ENCODE data around the gene CHD2. TPM values are rescaled to one million over a fixed set of nuclear protein-coding genes. Genes with fewer than 3 reads are reported as not detected.
A peak's percentile ranks its signal among the peaks of the same experiment; 100 is the strongest.

Gene CHD2
- total and polyA plus RNA-seq, 2 experiments from 2014 or later: 60.8 to 118 TPM

DNA sequence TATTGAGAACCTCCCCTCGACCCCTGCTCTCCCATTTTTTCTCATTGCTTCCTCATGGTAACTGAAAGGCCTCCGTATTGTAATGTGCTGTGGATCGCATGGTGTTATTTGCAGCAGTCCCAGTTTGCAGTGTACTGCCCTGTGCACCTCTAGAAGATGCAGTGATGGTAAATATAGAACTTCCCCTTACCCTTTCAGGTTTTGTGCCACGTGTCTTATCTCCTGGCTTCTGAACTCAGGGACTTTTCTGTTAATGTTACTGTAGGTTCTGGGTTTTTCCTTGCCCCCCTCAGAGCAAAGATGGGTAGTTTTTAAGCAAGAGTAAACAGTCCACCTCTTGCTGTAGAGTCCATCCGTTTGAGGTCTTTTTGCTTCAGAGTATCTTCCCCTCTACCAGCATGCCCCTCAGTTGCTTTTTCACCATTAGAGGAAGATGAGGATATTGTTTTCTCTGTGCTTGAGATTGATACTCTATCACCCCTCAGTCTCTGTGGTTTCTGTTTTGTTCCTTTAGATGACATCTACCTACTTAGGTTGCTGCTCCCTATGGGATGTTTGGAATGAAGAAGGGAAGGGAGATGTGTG lies 22.4 kb downstream of the CHD2 start:
- Histone ChIP-seq H3K4me3 (no peak overlapping the region), H3K27ac (peak overlapping the region; percentile 73), H3K4me1 (ENCODE audit: low read depth) (peaks cover 37% of the 10 kb centered on the region), H3K27me3 (no peaks in the 10 kb centered on the region), H3K9me3 (ENCODE audit: low read depth) (no peaks in the 10 kb centered on the region), H3K36me3 (peaks cover 39% of the 10 kb centered on the region)
- TF ChIP-seq, protein P1, sequence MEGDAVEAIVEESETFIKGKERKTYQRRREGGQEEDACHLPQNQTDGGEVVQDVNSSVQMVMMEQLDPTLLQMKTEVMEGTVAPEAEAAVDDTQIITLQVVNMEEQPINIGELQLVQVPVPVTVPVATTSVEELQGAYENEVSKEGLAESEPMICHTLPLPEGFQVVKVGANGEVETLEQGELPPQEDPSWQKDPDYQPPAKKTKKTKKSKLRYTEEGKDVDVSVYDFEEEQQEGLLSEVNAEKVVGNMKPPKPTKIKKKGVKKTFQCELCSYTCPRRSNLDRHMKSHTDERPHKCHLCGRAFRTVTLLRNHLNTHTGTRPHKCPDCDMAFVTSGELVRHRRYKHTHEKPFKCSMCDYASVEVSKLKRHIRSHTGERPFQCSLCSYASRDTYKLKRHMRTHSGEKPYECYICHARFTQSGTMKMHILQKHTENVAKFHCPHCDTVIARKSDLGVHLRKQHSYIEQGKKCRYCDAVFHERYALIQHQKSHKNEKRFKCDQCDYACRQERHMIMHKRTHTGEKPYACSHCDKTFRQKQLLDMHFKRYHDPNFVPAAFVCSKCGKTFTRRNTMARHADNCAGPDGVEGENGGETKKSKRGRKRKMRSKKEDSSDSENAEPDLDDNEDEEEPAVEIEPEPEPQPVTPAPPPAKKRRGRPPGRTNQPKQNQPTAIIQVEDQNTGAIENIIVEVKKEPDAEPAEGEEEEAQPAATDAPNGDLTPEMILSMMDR (IDR thresholded peaks at IDR 0.05; ENCODE audit: low read depth, low read length): no peak
- no peak for DNase-seq (ENCODE audit: low read depth in 1 of 2, low spot score in 1 of 2)

DNA sequence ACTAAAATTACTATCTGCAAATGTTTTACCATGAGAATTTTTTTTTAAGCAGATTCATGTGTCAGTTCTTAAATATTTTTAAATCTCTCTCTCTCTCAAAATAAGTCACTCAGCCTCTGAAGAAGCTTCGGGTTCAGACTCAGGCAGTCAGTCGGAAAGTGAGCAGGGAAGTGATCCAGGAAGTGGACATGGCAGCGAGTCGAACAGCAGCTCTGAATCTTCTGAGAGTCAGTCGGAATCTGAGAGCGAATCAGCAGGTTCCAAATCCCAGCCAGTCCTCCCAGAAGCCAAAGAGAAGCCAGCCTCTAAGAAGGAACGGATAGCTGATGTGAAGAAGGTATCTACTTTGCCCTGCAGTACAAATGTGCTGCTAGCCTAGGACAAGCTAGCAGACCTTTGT lies 24.1 kb downstream of the CHD2 start:
- DNase-seq (ENCODE audit: low read depth in 1 of 2, low spot score in 1 of 2): no peak
- H3K27me3 ChIP-seq: no peaks in the 10 kb centered on the region
- H3K36me3 ChIP-seq: peaks cover 56% of the 10 kb centered on the region
- H3K9me3 ChIP-seq (ENCODE audit: low read depth): no peaks in the 10 kb centered on the region
- peak overlapping the region; percentile 59 for H3K27ac ChIP-seq
- peaks cover 35% of the 10 kb centered on the region for H3K4me1 ChIP-seq (ENCODE audit: low read depth)
- H3K4me3 ChIP-seq: no peak overlapping the region
- TF ChIP-seq, protein P1 (IDR thresholded peaks at IDR 0.05; ENCODE audit: low read depth, low read length): no peak

DNA sequence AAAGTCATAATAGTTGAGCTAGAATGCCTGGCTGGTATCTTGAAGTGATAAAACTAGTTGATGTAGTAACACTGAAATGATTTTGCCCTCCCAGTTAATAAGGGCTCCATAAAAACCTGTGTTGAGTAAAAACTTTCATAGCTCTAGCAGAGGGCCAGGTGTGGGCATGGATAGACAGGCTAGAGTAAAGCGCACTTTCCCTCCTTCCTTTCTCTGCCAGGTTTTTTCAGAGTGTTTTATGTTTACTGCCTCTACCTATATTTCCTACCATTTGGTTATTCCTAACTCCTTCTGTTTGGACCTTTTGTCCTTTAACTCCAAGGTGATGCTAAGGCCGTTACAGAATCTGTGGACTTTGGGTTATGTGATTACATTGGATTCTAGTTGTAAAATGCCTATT lies 25.3 kb downstream of the CHD2 start:
- TF ChIP-seq, protein P1 (IDR thresholded peaks at IDR 0.05; ENCODE audit: low read depth, low read length): no peak
- peaks cover 39% of the 10 kb centered on the region for H3K4me1 ChIP-seq (ENCODE audit: low read depth)
- no peak overlapping the region for H3K4me3 ChIP-seq
- H3K27ac ChIP-seq: peak overlapping the region; percentile 41
- no peak for DNase-seq (ENCODE audit: low read depth in 1 of 2, low spot score in 1 of 2)
- no peaks in the 10 kb centered on the region for H3K9me3 ChIP-seq (ENCODE audit: low read depth)
- H3K27me3 ChIP-seq: no peaks in the 10 kb centered on the region
- peaks cover 66% of the 10 kb centered on the region for H3K36me3 ChIP-seq

DNA sequence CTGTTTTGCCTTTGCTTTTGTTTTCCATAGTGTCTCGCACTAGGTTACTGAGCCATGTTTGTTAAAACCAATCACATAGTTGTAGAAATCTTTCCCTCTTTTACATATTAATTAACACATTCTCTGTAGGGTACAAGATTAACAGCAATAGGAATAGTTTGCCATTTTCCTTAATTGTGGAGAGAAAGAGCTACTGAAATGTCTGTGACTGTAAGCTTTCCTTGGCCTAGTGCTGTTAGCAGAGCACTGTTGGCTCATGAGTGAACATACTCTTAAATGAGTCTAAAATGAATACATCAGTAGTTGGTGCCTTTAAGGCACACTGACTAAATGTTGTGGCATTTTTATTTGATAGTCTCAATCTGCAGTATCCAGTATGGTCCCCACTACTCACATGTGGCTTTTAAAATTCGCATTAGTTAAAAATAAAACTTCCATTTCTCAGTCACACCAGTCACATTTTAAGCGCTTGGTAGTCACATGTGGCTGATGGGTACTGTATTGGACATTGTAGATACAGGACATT lies 28.2 kb downstream of the CHD2 start:
- H3K27me3 ChIP-seq: no peaks in the 10 kb centered on the region
- peak overlapping the region; percentile 71 for H3K27ac ChIP-seq
- H3K9me3 ChIP-seq (ENCODE audit: low read depth): no peaks in the 10 kb centered on the region
- TF ChIP-seq, protein P1 (IDR thresholded peaks at IDR 0.05; ENCODE audit: low read depth, low read length): no peak
- H3K36me3 ChIP-seq: peaks cover 76% of the 10 kb centered on the region
- DNase-seq (ENCODE audit: low read depth in 1 of 2, low spot score in 1 of 2): no peak
- H3K4me3 ChIP-seq: no peak overlapping the region
- peaks cover 25% of the 10 kb centered on the region for H3K4me1 ChIP-seq (ENCODE audit: low read depth)

DNA sequence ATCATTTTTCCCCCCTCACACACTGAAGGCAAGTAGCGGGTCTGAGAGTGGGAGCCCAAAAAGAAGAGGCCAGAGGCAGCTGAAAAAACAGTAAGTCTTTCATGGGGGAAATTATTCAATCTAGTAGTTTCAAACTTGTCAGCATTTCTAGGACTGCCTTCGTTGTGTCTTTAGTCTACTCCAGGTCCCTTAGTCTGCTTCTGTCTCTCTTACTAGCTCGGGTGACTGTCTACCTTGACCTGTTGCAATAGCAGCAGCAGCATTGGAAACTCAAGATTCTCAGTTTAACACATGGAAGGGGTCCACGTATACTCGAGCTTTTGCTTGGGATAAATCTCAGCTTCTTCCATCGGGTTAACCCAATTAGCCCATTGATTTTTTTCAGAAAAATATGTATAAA lies 28.9 kb downstream of the CHD2 start:
- no peak overlapping the region for H3K4me3 ChIP-seq
- peak overlapping the region; percentile 71 for H3K27ac ChIP-seq
- DNase-seq (ENCODE audit: low read depth in 1 of 2, low spot score in 1 of 2): no peak
- no peaks in the 10 kb centered on the region for H3K9me3 ChIP-seq (ENCODE audit: low read depth)
- H3K27me3 ChIP-seq: no peaks in the 10 kb centered on the region
- TF ChIP-seq, protein P1 (IDR thresholded peaks at IDR 0.05; ENCODE audit: low read depth, low read length): no peak
- peaks cover 78% of the 10 kb centered on the region for H3K36me3 ChIP-seq
- H3K4me1 ChIP-seq (ENCODE audit: low read depth): peaks cover 25% of the 10 kb centered on the region
